NCI-H1105 (cell line): ENCODE measurements around the gene DNAH2.

ENCODE experiments used
- DNase-seq: peaks from one replicate; lab custom pipeline; 2025; lab: John Stamatoyannopoulos, UW

The DNAH2 gene

DNA sequence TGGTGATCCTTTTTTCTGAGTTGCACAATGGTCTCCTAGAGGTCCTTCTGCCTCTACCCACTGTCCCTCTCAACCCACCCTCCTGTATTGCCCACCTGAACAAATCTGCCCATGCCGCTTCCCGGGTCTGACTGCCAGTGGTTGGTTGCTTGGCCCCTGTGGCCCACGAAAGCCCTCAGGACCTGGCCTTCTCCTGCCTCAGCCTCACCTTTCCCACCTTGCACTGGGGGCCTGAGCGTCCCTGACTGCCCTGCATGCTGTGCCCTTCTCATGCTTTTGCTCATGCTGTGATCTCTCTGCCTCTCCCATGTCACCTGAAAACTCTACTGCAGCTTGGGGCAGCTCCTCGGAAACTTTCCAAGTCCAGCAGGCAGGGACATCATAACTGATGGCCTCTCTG is 102.7 kb downstream of the DNAH2 start:
- no peak for DNase-seq

DNA sequence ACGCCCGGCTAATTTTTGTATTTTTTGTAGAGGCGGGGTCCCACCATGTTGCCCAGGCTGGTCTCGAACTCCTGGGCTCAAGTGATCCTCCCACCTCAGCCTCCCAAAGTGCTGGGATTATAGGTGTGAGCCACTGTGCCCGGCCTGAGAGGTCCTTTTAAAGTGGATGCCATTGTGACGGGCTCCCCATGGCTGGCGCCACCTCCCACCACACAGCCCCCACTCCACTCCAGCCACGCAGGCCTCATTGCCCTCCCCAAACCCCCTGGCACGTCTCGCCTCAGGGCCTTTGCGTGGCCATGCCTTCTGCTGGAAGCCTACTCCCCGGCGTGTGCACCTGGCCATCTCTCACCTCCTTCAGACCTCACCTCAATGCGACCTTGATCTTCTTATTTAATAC is 104.6 kb downstream of the DNAH2 start:
- DNase-seq, result no peak

DNA sequence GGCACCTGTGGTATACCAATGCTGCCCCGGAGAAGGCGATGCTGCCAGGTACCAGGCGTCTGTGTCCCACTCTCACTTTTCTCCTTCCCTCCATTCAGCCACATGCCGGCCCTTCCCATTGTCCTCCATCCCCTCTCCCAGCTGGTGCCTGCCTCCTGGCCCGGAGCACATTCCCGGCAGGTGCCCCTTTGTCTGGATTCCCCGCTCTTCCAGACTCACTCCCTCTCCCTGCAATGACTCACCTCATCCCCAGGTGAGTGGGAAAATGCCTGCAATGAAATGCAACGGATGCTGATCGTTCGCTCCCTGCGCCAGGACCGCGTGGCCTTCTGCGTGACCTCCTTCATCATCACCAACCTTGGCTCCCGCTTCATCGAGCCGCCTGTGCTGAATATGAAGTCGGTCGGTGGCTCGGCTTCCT is 106.0 kb downstream of the DNAH2 start:
- no peak for DNase-seq

DNA sequence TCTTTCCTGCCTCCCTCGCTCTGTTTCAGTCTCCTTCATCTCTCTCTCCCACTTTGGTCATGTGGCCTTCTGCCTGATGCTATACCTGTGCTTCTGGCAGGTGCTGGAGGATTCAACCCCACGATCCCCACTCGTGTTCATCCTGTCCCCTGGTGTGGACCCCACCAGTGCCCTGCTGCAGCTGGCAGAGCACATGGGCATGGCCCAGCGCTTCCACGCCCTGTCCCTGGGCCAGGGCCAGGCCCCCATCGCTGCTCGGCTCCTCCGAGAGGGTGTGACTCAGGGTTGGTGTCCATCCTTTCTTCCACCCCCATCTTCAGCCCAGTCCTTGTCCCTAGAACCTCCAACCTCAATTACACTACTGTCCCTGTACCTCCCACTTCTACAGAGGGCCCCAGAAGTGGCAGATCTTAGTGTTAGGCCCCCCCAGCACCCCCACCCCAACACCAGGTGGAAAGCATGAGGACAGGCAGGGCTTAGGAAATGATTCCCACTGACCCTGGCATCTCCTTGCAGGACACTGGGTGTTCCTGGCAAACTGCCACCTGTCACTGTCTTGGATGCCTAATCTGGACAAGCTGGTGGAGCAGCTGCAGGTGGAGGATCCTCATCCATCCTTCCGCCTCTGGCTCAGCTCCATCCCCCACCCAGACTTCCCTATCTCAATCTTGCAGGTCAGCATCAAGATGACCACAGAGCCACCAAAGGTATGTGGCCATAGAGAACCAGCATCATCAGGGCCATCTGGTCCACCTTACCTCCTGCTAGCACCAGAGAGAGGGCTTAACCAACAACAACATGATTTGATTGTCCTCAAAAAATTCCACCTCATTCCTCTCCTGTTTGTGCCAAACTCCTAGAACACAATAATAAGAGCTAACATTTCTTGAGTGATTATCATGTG is 106.7 kb downstream of the DNAH2 start:
- DNase-seq, result no peak

DNA sequence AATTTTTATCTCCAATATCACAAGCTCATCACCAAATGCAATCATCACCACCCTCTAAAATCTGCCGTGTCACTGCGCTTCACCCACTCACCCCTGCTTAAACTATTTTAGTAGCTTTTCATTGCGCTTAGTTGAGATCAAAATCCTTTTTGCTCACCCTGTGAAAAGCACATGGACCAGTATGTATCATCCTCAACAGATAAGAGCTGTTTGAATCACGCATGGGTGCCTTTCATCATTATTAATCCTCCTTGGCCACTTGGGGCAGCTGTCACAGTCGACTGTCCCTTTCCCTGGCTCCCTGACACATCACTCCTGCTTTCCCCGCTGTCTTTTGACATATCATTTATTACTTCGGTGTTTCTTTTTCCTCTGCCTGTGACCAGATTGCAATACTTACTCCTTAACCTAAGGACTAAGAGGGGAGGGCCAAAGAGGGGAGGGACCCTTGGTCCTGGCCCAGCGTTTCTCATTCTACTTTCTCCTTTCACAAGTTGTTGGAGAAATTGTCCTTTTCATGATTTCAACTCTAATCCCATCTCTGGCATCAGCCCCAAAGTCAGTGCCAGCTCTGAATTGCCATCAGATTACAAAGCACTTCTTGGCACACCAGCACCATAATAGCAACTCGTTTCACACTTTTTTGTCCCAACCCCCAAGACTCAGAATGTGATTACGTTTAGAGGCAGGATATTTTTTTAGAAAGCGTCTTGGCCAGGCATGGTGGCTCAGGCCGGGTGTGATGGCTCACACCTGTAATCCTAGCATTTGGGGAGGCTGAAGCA is 107.9 kb downstream of the DNAH2 start:
- DNase-seq, result no peak

DNA sequence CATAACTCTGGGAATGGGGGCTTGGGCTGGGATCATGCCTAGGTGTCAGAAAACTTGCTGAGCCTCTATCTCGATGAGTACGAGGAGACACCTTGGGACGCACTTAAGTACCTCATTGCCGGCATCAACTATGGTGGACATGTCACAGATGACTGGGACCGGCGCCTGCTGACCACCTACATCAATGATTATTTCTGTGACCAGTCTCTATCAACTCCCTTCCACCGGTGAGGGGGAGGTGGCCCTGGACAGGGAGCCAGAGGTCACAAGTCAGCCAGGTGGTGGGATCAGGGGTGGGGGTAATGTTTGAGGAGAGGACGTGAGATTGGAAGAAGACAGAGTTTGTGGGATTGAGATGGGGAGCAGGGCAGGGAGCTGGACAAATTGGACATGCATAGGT is 113.1 kb downstream of the DNAH2 start:
- no peak for DNase-seq

DNA sequence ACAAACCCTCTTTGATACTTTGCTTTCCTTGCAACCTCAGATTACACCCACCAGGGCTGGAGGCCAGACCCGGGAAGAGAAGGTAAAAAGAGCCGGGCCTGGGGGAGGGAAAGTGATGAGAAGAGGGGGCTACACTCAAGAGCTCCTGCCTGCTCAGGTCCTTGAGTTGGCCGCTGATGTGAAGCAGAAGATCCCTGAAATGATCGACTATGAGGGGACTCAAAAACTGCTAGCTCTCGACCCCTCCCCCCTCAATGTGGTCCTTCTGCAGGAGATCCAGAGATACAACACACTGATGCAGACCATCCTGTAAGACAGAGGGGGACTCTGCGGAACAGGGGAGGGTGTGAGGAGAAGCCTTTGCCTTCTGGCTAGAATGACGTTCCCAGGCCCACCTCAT is 113.7 kb downstream of the DNAH2 start:
- DNase-seq, result no peak

DNA sequence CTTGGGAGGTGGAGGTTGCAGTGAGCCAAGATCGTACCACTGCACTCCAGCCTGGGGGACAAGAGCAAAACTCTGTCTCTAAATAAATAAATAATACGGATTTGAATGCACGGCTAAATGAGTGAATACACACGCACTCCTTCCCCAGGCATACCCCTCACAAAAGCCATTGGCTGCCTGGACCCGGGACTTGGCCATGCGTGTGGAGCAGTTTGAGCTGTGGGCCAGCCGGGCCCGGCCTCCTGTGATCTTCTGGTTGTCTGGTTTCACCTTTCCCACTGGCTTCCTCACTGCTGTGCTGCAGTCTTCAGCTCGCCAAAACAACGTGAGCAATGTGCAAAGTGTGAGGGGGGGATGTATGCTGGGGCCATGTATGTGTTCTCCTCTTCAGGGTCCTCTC is 114.9 kb downstream of the DNAH2 start:
- no peak for DNase-seq

DNA sequence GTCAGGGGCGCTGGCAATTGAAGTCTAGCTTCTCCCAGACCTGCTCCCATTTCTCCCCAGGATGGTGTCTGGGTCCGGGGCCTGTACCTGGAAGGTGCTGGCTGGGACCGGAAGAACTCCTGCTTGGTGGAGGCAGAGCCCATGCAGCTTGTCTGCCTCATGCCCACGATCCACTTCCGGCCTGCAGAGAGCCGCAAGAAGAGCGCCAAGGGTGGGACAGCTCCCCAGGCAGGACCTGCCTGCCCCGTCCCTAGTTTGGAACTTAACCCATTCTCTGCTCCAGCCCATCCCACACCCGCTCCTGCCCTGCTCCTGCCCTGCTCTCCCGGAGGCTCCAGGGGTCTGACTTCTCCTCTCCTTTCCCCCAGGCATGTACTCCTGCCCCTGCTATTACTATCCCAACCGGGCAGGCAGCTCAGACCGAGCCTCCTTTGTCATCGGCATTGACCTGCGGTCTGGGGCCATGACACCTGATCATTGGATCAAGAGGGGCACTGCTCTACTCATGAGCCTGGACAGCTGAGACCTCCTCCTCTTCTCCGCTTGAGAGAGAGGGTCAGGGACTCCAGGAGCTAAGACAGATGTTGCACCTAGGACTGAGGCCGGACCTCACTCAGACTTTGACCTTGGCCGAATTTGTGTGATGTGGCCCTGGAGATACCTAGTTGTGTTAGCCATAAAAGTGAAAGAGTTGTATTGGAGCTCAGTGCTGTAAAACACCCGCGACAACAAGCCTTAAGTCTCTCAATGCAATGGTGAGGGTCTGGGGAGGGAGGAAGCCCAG is 115.7 kb downstream of the DNAH2 start:
- DNase-seq, result no peak

DNA sequence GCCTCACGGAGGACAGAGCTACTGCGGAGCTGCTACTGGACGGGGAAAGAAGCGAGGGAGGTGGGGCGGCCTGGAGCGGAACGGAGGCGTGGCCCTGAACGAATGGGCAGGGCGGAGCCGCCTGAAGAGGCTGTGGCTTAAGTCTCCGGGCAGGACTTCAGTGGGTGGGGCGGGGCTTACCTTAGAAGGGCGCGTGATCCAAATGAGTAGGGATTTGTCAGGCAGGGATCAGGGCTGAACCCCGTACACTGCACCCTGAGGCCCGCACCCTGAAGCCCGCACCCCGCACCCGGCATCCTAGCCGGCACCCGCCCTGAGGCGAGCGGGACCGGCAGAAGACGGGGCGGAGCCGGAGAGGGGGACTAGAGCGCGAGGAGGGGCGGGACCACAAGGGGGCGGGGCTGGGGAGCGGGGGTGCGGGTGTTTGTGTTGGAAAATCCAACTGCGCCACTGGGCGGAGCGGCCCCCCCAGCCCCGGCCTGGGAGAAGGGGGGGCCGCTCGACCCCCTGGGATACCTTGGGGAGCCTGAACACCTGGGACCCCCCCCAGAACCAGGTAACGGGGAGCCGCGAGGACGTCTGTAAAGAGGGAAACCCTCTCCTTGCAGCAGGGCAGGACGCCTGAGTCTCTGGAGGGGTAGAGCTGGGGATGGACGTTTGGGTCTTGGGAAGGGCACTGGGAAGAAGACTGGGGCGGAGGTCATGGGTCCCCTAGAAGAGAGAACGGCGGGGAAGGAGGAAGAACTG is 116.4 kb downstream of the DNAH2 start, which contains the start of gene KDM6B:
Gene KDM6B (plus strand): TSS at position 423 of the 747 bp plus-strand sequence. CDS start 11,338 bp downstream, outside the sequence.
- peak; percentile 90 for DNase-seq

DNA sequence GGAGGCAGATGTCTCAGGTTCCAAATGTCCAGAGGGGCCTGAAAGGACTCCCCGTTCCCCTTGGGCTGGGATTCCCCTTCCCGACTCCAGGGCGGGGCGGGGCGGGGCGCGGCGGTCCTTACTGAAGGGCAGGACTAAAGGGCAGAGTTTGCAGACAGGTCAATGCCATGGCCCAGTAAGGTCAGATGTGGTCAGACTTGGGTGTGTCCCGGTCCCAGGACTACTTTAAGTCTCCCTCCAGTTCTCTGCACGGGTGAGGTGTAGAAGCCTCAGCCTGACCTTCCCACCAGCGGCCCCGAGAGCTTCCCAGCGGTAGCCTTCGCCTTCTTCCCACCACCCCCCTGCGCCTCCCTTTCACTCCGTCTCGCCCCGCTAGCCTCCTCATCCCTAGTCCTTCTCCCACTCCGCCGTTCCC is 117.0 kb downstream of the DNAH2 start:
- no peak for DNase-seq

DNA sequence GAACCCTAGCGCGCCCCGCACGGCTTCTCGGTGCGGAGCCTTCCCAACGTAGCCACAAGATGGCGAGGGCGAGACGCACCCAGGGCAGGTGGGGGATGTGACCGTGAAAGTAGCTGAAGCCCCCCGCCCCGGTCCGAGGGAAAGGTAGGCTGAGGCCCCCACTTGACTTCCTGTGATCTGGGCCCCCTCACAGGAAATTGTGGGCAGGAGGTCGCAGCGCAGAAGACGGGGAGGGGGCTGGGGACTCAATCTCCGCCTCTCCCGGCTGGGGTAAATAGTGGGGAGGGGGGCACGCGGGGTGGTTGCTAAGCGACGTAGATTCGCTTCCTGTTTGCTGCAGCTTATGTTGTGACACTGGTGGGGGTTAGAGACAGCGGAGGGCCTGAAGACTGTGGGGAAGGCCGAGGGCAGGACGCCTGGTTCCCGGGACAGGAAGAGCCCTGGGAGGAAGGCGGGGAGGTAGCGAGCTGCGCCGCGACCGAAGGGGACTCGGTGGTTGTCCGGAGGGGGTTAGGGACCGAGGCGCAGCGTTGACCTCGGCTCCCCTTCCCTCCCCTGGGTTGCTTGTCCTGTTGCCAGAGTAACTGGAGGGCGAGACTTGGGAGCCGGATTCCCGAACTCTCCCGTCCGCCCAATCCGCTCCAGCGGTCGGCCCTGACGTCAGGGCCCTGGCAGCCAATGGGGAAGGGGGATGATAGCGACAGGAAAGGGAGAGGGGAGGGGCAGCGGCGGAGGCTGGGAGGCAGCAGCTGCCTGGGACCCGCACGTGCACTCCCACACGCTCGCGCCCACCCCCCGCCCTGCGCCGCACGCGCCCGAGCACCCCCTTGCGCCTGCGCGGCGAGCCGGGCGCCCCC is 117.6 kb downstream of the DNAH2 start:
- peak; percentile 99 for DNase-seq

DNA sequence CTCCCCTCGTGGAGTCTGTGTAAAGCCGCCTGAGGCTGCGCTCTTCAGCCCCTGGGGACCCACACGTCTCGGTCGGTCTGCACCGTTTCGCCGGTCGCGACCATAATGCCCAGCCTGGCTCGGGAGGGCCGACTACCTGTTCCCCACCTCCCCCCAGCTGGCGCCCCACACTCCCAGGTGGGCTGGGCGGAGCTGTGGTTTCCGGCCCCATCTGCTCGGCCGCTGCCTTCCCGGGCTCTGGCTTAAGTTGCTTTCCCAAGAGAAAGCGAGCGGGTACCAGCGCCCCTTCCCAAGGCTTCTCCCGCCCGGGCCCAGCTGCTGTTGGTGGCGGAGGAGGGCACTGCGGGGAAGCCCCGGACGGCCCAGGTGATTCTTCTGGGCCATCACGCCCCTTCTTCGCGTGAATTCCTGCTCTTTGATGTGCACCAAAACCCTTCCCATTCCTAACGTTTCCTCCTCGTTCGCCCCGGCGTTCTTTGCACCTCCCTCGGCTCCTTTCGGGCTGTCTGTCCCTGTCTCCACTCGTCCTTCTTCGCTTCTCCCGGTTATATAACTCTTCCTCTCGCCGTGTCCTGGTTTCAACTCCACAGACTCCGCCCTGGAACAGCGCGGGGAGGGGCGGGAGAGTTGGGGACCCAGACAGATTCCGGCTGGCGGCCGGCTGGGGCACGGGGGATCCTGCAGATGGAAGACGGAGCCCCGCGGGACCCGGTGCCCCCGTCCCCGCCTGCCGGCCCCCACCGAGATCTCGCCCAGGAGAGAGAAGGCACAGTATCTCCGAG is 118.5 kb downstream of the DNAH2 start:
- DNase-seq, result no peak

DNA sequence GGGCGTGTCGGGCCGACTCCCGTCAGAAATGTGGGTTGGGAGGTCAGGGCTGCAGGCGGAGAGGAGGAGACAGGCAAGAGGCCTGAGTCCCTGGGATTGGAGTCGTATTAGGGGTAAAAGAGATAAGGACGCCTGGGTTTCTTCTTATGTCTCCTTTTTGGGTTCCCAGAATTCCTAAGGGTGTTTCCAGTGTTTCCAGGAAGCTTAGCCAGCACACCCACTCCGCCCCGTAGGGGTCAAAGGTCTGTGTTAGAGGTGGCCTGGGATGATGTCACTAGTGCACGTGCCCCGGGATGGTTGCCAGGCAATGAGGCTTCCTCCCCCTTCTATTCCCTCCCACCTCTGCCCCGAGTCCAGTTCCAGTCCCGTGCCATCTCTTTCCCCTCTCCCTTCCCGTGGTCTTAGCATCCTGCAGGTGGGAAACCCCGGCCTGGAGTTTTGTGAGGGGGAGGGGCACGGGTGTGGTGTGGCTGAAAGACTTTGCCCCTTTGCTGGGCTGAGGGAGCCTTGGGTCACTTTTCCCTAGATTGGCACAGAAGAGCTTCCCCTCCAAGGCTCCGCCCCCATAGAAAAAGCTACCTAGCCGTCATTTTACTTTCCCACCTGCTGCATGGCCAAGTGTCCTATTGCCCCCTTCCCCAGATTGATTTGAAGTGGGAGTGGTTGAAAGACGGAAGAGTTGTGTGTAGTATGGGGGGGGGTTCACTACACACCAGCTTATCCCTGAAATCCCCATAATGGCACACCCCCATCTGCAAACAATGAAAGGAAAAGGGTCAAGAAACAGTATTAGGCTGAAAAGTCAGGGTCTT is 119.3 kb downstream of the DNAH2 start:
- DNase-seq, result peak; percentile 99

DNA sequence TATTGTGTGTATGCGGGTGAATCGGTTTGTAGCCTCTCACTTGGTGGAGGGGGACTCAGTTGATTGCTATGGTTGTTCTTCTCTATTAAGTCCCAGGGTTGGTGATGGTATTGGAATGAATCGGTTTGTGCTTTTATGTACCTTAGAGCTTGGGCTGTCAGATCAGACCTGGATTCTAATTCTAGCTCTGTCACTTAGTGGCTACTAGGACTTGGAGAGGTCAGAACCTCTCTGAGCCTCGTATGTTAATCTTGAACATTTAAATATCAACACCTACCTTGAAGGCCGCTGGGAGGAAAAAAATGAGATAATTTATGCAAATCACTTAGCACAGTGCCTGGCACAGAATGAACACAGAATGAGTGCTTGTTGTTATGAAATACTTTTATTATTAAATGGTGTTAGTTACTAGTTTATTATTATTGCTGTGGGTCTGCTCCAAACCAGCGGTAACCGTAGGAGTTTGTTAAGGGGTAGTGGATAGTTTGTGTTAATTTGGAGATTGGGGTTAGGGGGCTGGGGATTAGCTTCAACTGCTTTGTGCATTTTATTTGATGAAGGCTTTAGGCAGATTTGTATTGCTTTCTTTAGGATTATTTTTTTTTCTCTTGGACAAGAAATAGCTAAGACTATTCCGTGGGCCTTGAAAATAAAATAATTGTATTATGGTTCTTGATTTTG is 120.0 kb downstream of the DNAH2 start:
- no peak for DNase-seq

DNA sequence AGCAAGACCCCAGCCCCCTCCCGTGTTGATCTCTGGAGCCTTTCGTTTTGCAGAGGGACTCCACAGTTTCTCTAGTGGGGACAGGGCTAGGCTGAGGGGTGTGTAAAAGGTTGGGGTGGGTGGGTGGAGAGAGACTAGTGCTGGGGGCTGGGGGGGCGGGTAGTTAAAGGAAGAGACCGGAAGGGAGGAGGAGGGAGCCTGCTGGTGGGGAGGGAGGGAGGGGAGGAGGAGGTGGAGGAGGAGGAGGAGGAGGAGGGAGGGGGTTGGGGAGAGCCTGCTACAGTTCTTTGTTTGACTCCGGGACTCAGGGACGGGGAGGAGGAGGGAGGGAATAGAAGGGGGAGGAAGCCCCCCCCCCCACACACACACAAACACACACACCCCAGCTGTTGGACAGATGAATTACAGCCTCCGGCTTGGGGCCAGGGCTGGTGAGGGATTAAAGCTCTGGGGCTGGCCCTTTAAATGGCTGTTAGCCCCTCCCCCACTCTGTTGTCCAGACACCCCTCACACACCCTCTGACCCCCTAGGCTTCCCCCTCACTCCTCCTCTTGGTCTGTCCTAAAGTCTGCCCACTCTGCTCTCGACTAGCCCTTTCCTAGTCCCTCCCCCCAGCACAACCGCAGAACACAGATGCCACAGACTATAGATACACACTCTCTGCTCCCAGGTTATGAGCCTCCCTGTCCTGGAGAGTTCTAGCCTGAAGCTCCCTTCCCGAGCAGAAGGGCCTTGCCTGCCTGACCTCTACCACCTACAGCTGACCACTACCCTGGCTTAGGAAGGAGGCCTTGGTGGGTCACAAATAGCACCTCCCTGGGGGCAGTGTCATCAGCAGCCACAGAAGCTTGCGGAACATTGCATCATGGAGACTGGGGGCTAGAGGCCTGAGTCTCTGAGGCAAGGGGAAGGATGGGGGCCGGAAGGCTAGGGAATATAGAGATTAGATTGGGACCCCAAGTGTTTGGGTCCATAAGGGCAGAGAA is 120.8 kb downstream of the DNAH2 start:
- DNase-seq, result peak; percentile 58
